PC-3 (cell line): ENCODE results near the gene KCTD17. TPM values are rescaled to one million over a fixed set of nuclear protein-coding genes. Genes with fewer than 3 reads are reported as not detected.

ENCODE experiments used
- ATAC-seq: fragments of 200-7000 bp; cut with Tn5 transposase; 2 replicates; pipeline ENCODE4 v1.9.1; 2020; ENCODE audit warnings: mild to moderate bottlenecking, moderate library complexity
- BruUV-seq: library from RNA; stranded (reverse); fragments of 400-500 nt; replicated peaks from 2 replicates; lab custom pipeline; 2021; lab: Mats Ljungman, UMichigan
- CTCF ChIA-PET: fragments of 300-600 bp; sonication (Branson Sonifier 250); formaldehyde crosslinking; loops from one replicate; lab custom pipeline; 2022; ENCODE audit warnings: antibody characterized with exemption; lab: Charles Lee
- POLR2A ChIA-PET: fragments of 300-600 bp; sonication (Branson Sonifier 250); formaldehyde crosslinking; loops from one replicate; lab custom pipeline; 2022; ENCODE audit warnings: antibody characterized with exemption; ENCODE audit not compliant: unreplicated experiment; lab: Charles Lee
- DNase-seq: peaks from one replicate; pipeline ENCODE4 v3.0.0-alpha.2; 2015
- H2AFZ ChIP-seq: fragments of 300-600 bp; sonication (generic); 2 replicates; pipeline ENCODE4 v1.6.0; 2016; ENCODE audit warnings: antibody characterized with exemption, low read length
- H3F3A ChIP-seq: fragments of 300-600 bp; sonication (generic); one replicate; pipeline ENCODE4 v1.6.0; 2017; ENCODE audit warnings: antibody characterized with exemption, low read length, control low read depth, mild to moderate bottlenecking; ENCODE audit not compliant: unreplicated experiment
- H3K27ac ChIP-seq: fragments of 300-600 bp; sonication (generic); 2 replicates; pipeline ENCODE4 v1.5.1; 2016; ENCODE audit warnings: mild to moderate bottlenecking, low read length
- H3K27me3 ChIP-seq: fragments of 300-600 bp; sonication (generic); 2 replicates; pipeline ENCODE4 v1.6.1; 2016; ENCODE audit warnings: low read length, mixed read lengths
- H3K36me3 ChIP-seq: fragments of 300-600 bp; sonication (generic); 2 replicates; pipeline ENCODE4 v1.6.1; 2016; ENCODE audit warnings: low read depth, mixed run types, low read length, mixed read lengths
- H3K4me1 ChIP-seq: fragments of 300-600 bp; sonication (generic); 2 replicates; pipeline ENCODE4 v1.5.1; 2016; ENCODE audit warnings: low read length; ENCODE audit not compliant: insufficient read depth
- H3K4me2 ChIP-seq: fragments of 300-600 bp; sonication (generic); 2 replicates; pipeline ENCODE4 v1.6.0; 2016; ENCODE audit warnings: low read length
- H3K4me3 ChIP-seq: fragments of 300-600 bp; sonication (generic); 2 replicates; pipeline ENCODE4 v1.5.1; 2016; ENCODE audit warnings: mild to moderate bottlenecking, low read length, mixed read lengths
- H3K79me2 ChIP-seq: fragments of 300-600 bp; sonication (generic); 2 replicates; pipeline ENCODE4 v1.6.1; 2017; ENCODE audit warnings: low read length, mixed read lengths
- H3K9ac ChIP-seq: fragments of 300-600 bp; sonication (generic); 2 replicates; pipeline ENCODE4 v1.6.0; 2016; ENCODE audit warnings: mild to moderate bottlenecking, low read length
- H3K9me2 ChIP-seq: fragments of 300-600 bp; sonication (generic); replicated peaks from 2 replicates; pipeline ENCODE4 v1.6.1; 2016; ENCODE audit warnings: mixed run types, low read length, mixed read lengths
- H3K9me3 ChIP-seq: fragments of 300-600 bp; sonication (generic); 2 replicates; pipeline ENCODE4 v1.6.1; 2016; ENCODE audit warnings: low read length, mixed read lengths
- H4K20me1 ChIP-seq: fragments of 300-600 bp; sonication (generic); 2 replicates; pipeline ENCODE4 v1.6.1; 2016; ENCODE audit warnings: low read length, mixed read lengths
- EZH2 ChIP-seq: fragments of 300-600 bp; sonication (generic); IDR thresholded peaks from one replicate; pipeline ENCODE4 v1.6.1; 2017; ENCODE audit warnings: antibody characterized with exemption, mild to moderate bottlenecking, low read length; ENCODE audit not compliant: unreplicated experiment
- EZH2phosphoT487 ChIP-seq: fragments of 300-600 bp; sonication (generic); IDR thresholded peaks from 2 replicates; pipeline ENCODE4 v1.6.1; 2018; ENCODE audit warnings: mild to moderate bottlenecking, antibody characterized with exemption, low read length, borderline replicate concordance
- intact Hi-C: fragments of 100-400 bp; cut with micrococcal nuclease; formaldehyde crosslinking; loops from 2 replicates; pipeline ENCODE4 v1.9.0; 2023
- total RNA-seq: library from RNA; depleted of rRNA; stranded (reverse); fragments of >200 nt; gene quantifications from 2 replicates; pipeline ENCODE4 v1.2.3, GENCODE V29; 2014
- TF ChIP-seq, protein P1 (sequence below): fragments of 300-600 bp; sonication (generic); conservative IDR thresholded peaks from 2 replicates; pipeline ENCODE4 v1.5.1; 2017; ENCODE audit warnings: antibody characterized with exemption, low read depth, mild to moderate bottlenecking, low read length

KCTD17 gene
- total RNA-seq, 1 experiment from 2014 or later: 25.9 TPM

DNA sequence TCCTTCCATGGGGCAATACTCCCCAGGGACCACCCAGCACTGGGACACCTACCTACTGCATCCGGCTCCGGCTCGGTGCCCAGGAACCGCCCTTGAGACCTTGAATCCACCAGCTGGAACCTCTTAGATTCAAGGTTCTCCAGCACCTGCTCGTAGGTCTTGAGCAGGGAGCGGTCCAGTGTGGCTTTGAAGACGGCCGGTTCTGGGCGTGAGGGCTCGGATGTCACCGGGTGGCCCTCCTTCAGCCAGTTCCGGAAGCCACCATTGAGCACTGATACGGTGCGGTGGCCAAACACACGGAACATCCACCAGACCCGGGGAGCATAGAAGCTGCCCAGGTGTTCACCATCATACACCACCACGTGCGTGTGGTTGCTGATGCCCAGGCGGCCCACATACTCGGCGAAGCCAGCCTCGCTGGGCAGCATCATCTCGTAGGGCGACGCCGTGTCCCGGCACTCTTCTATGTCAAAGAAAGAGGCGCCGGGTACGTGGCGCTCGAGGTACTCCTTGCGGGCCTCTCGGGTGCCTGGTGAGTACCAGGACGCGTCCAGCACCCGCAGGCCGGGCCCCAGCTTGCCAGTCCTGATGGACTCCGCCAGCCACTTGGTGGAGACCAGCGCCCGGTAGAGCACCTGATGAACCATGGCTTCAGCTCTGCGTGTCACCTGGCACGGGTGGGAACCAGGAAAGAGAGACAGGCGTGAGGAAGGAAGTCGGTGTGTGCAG lies 33.3 kb upstream of the KCTD17 start:
- no TSS peak for BruUV-seq
- ChIA-PET CTCF (no interaction called here), POLR2A (interaction anchor here (0.6 kb wide), 1 partner anchor 33 kb away, joined by 3 read pairs; the partner anchor contains the start of gene KCTD17)

DNA sequence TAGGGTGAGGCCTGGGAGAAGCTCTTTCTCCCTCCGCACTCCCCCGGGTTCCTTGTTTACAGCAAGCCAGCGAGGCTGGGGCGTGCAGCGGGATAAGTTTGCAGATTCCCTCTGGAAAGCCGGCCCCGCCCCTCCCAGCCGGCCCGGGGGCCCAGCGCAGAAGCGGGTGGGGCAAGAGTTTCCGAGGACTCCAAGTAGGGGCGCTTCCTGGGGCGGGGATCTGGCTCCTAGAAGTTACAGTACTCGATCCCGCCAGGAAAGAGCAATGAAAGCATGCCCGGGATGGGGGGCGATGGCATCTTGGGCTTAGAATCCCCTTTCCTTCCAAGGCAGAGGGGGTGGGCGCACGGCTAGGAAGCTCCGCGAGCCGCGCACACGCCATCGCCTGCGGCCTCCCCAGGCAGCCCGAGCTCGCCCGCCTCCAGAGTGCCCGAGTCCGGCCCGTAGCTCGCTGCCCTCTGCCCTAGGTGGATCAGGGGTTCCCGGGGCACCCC lies 32.7 kb upstream of the KCTD17 start:
- H3K4me2 ChIP-seq: peak overlapping the region; percentile 83
- peak overlapping the region; percentile 83 for H3K4me3 ChIP-seq
- no peaks in the 10 kb centered on the region for H4K20me1 ChIP-seq
- H3F3A ChIP-seq: no peaks in the 10 kb centered on the region
- ChIA-PET POLR2A (interaction anchor here (0.6 kb wide), 1 partner anchor 32 kb away, joined by 3 read pairs; the partner anchor contains the start of gene KCTD17), CTCF (no interaction called here)
- no peaks in the 10 kb centered on the region for H3K27me3 ChIP-seq
- H3K36me3 ChIP-seq: no peaks in the 10 kb centered on the region
- no peak for TF ChIP-seq EZH2
- TF ChIP-seq, protein P1, sequence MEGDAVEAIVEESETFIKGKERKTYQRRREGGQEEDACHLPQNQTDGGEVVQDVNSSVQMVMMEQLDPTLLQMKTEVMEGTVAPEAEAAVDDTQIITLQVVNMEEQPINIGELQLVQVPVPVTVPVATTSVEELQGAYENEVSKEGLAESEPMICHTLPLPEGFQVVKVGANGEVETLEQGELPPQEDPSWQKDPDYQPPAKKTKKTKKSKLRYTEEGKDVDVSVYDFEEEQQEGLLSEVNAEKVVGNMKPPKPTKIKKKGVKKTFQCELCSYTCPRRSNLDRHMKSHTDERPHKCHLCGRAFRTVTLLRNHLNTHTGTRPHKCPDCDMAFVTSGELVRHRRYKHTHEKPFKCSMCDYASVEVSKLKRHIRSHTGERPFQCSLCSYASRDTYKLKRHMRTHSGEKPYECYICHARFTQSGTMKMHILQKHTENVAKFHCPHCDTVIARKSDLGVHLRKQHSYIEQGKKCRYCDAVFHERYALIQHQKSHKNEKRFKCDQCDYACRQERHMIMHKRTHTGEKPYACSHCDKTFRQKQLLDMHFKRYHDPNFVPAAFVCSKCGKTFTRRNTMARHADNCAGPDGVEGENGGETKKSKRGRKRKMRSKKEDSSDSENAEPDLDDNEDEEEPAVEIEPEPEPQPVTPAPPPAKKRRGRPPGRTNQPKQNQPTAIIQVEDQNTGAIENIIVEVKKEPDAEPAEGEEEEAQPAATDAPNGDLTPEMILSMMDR: no peak
- TF ChIP-seq EZH2phosphoT487: no peak
- peaks cover 28% of the 10 kb centered on the region for H3K79me2 ChIP-seq
- H3K9ac ChIP-seq: peak overlapping the region; percentile 73
- ATAC-seq: peak; percentile 44
- H3K4me1 ChIP-seq: peaks cover 7% of the 10 kb centered on the region; the same call in 1 of the 2 replicates
- no peaks in the 10 kb centered on the region for H3K9me2 ChIP-seq
- H2AFZ ChIP-seq: peak overlapping the region; percentile 59; the same call in 1 of the 2 replicates
- intact Hi-C loops: no loop called here
- peak; percentile 32 for DNase-seq
- H3K9me3 ChIP-seq: no peaks in the 10 kb centered on the region
- BruUV-seq: TSS peak; percentile 45
- no peak overlapping the region for H3K27ac ChIP-seq

More for the DNA sequence above, 33.3 kb upstream of the KCTD17 start:
- Histone ChIP-seq H4K20me1 (no peaks in the 10 kb centered on the region), H3K4me3 (peak overlapping the region; percentile 83), H3K9ac (peak overlapping the region; percentile 73), H3K27ac (no peak overlapping the region), H3K4me1 (peaks cover 7% of the 10 kb centered on the region; the same call in 1 of the 2 replicates), H3K79me2 (peaks cover 28% of the 10 kb centered on the region), H3K36me3 (no peaks in the 10 kb centered on the region), H3F3A (no peaks in the 10 kb centered on the region), H3K4me2 (peak overlapping the region; percentile 83), H3K27me3 (no peaks in the 10 kb centered on the region), H3K9me2 (no peaks in the 10 kb centered on the region), H2AFZ (peak overlapping the region; percentile 59; the same call in 1 of the 2 replicates), H3K9me3 (no peaks in the 10 kb centered on the region)
- intact Hi-C loops: no loop called here
- ATAC-seq: no peak; the same call in 1 of the 2 replicates
- no peak for DNase-seq
- TF ChIP-seq EZH2: no peak
- no peak for TF ChIP-seq EZH2phosphoT487
- TF ChIP-seq, protein P1: no peak
